Jurkat, Clone E6-1 (cell line): Measurements from ENCODE around the gene ZNF564. TPM values are rescaled to one million over a fixed set of nuclear protein-coding genes. Genes with fewer than 3 reads are reported as not detected.
"Not testable (repeated sequence)": the region's sequence is repeated elsewhere in the genome, so short reads cannot be mapped to it uniquely, and the experiment has no call there.

Source experiments
- DNase-seq: peaks from one replicate; pipeline ENCODE4 v3.0.0-alpha.2; 2011; ENCODE audit warnings: low read depth, low spot score
- H3K4me3 ChIP-seq: 2 replicates; pipeline ENCODE4 v1.5.1; 2011; ENCODE audit warnings: mild to moderate bottlenecking, low read length, control low read depth, moderate library complexity
- polyA plus RNA-seq: library from polyadenylated mRNA; unstranded; fragments of >200 nt; gene quantifications from one replicate; pipeline ENCODE4 v1.2.1, GENCODE V29; 2012; ENCODE audit warnings: missing spikeins; ENCODE audit not compliant: insufficient read length, insufficient read depth

The ZNF564 gene
- 2.7 TPM for polyA plus RNA-seq

GRCh38 chr19:12551060-12551832 lies at the start of gene ZNF564:
Gene ZNF564, minus strand, starts transcription at chr19:12551482. Its CDS starts 150 bp downstream, at chr19:12551332.
- DNase-seq, result peak; percentile 99
- H3K4me3 ChIP-seq, result peak within 1 kb of the TSS; percentile 92

- no peak for DNase-seq
- no peak overlapping the region for H3K4me3 ChIP-seq
Measured at GRCh38 chr19:12597594-12597993, 46.3 kb upstream of the ZNF564 start.

- no peak for DNase-seq
- no peak overlapping the region for H3K4me3 ChIP-seq
Measured at GRCh38 chr19:12596927-12597548, 45.8 kb upstream of the ZNF564 start.

GRCh38 chr19:12596485-12596884 lies 45.2 kb upstream of the ZNF564 start:
- H3K4me3 ChIP-seq, result no peak overlapping the region
- no peak for DNase-seq

GRCh38 chr19:12581100-12581499 lies 29.8 kb upstream of the ZNF564 start:
- no peak overlapping the region for H3K4me3 ChIP-seq
- DNase-seq, result no peak

- no peak overlapping the region for H3K4me3 ChIP-seq
- DNase-seq, result no peak
Measured at GRCh38 chr19:12580180-12580694, 29.0 kb upstream of the ZNF564 start.

- no peak overlapping the region for H3K4me3 ChIP-seq
- no peak for DNase-seq
Measured at GRCh38 chr19:12578641-12579040, 27.4 kb upstream of the ZNF564 start.

GRCh38 chr19:12574036-12574435 lies 22.8 kb upstream of the ZNF564 start:
- H3K4me3 ChIP-seq, result no peak overlapping the region
- peak; percentile 50 for DNase-seq

GRCh38 chr19:12567951-12568350 lies 16.7 kb upstream of the ZNF564 start:
- H3K4me3 ChIP-seq, result no peak overlapping the region
- no peak for DNase-seq

- not testable (repeated sequence) for DNase-seq, H3K4me3 ChIP-seq
Measured at GRCh38 chr19:12566380-12566779, 15.1 kb upstream of the ZNF564 start.

- H3K4me3 ChIP-seq, result no peak overlapping the region
- peak; percentile 80 for DNase-seq
Measured at GRCh38 chr19:12564016-12564664, 12.9 kb upstream of the ZNF564 start.

GRCh38 chr19:12555456-12555930 lies 4.2 kb upstream of the ZNF564 start:
- no peak for DNase-seq
- H3K4me3 ChIP-seq, result no peak overlapping the region

- no peak for DNase-seq
- no peak overlapping the region for H3K4me3 ChIP-seq
Measured at GRCh38 chr19:12546903-12547302, 4.4 kb downstream of the ZNF564 start.

GRCh38 chr19:12546068-12546467 lies 5.2 kb downstream of the ZNF564 start:
- DNase-seq, result no peak
- H3K4me3 ChIP-seq, result no peak overlapping the region

- no peak for DNase-seq
- H3K4me3 ChIP-seq, result no peak overlapping the region
Measured at GRCh38 chr19:12545267-12545666, 6.0 kb downstream of the ZNF564 start.

- DNase-seq, result no peak
- H3K4me3 ChIP-seq, result no peak overlapping the region
Measured at GRCh38 chr19:12544401-12544876, 6.8 kb downstream of the ZNF564 start.

- H3K4me3 ChIP-seq, result no peak overlapping the region
- no peak for DNase-seq
Measured at GRCh38 chr19:12543855-12544254, 7.4 kb downstream of the ZNF564 start.

GRCh38 chr19:12527034-12527836 lies 24.0 kb downstream of the ZNF564 start:
- no peak overlapping the region for H3K4me3 ChIP-seq
- DNase-seq, result no peak

- H3K4me3 ChIP-seq, result no peak overlapping the region
- no peak for DNase-seq
Measured at GRCh38 chr19:12526542-12526941, 24.7 kb downstream of the ZNF564 start.
